ENCODE results near the gene DNAJC11.
"Not testable (repeated sequence)": the region's sequence is repeated elsewhere in the genome, so short reads cannot be mapped to it uniquely, and the experiment has no call there.

The DNAJC11 gene

DNA sequence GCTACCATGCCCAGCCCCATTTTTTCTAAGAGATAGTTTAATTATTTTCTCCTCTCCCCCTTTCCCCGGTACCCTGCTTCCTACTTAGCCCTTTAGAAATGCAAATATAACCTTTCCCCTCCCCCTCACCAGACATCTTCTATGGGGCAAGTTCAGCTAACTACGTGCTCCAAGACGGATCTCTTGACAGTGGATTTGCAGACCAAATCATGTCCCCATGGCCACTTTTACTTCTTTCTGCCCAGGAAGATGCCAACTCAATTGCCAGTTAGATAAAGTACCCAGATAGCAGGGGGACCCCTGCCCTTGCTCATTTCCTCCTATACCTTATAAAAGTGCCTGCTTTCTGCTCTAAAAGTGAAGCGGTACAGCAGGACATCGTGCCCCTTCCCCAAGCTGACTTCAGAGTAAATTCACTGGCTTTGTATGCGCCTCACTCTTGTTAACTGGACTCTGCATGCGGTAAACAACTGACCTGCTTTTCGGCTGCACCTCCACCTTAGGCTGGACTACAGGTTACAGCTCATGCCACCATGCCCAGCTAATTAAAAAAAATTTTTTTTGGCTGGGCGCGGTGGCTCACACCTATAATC is 7.4 kb downstream of the DNAJC11 start:
- no peak for DNase-seq

DNA sequence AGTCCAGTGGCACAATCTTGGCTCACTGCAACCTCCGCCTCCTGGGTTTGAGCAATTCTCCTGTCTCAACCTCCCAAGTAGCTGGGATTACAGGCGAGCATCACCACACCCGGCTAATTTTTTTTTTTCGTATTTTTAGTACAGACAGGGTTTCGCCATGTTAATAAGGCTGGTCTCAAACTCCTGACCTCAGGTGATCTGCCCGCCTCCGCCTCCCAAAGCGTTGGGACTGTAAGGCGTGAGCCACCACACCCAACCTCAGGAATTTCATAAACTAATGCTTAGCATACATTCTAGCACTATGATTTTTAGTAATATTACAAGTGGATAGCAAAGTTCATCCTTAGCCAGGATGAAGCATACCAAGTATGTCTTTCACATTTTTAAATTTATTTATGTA is 8.7 kb downstream of the DNAJC11 start:
- DNase-seq: no peak

DNA sequence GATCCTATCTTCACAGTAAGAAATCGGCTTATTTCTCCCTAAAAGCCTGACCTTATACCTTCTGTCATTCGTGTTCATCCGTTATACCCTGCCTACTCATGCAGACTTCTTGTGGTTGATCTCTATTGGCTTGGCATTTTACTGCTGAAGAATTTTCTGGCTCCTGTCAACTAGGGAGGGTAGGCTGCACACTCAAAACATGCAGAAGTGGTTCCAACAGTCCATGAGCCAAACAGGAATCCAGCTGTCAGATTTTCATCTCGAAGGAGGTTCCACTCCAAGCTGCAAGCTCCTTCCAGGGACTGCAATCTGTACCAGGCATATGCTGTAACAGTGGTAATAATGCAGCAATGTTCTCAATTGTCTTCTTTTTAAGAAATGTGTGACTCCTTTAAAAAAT is 10.1 kb downstream of the DNAJC11 start:
- DNase-seq: no peak

DNA sequence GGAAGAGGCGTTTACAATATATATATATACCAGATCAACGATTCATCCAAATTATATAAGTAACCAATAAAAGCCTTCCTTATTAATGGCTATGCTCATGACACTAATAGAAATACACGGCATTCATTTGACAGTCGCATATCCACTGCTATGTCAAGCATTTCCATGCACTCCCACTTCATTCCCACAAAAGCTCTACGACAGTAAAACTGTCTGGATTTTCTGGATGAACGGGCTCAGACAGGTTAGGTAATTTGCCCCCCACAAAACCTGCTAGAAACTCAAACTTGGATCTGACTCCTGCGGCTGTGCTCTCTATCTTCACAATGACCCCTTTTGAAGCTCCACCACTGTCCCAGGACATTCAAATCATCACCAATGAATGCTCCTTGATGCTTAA is 11.4 kb downstream of the DNAJC11 start:
- DNase-seq: no peak

DNA sequence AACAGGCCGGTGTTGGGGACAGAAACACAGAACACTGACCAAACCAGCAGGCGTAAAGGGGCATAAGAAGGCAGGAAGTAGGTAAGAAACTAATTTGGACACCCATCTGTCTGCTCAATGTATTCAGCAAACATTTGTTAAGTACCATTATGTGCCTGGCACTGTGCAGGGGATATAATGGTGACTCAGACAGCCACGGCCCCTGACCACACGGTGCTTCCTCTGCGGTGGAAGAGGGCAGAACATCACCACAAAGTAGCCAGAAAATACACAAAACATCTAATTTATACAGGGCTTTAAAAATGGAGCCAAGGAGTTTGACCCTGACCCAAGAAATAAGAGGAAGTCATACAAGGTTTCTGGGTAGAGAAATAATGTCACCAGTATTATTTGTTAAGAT is 12.9 kb downstream of the DNAJC11 start:
- DNase-seq: no peak

DNA sequence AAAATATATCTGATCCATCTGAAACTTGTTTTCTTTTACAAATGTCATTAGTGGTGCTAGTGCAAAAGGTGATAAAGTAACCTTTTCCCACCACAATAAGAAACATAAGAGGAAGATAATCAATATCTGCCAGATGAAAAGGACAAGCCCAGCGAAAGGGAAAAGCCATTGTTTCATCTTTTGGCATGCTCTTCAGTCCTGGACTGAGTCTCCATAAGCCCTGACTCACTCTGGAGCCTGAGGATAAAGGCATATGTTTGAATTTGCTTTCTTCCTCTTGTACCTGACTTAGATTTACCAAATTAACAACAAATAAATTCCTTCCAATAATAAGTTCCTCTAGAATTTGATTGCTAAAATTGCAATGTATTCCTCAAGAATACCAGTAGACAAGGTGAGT is 13.6 kb downstream of the DNAJC11 start:
- DNase-seq: no peak

DNA sequence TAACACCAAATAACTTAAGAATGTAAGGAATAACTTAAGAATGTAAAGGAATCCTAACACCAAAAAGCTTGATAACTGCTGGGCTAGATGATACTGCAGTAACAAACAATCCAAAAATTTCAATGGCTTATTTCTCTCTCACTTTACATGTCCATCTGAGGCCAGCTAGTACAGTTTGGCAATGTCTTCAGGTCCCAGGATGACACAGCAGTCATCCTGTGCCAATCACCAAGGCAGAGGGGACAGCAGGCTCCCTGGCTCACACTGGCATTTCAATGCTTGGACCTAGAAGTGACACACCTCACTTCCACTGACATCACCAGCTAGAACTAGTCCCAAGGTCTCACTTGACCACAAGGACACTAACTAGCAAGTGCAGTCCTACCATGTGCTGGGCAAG is 15.3 kb downstream of the DNAJC11 start:
- DNase-seq: no peak

DNA sequence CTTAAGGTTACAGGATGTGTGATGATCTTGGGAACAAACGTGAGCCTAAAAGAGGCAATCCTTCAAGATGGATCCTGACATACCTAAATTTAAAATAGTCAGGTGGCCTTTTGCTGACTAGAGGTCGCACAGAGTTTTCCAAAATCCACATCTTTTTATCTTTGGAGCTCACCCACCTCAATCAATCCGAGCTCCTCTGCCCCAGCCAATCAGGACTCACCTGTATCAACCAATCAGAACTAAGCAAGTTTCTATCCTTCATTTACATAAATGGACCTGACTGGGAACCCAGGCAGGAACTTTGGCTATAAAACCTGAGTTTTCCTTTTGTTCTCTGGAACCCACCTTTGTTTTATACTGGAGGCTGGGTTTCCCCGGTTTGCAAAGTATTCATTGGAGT is 16.2 kb downstream of the DNAJC11 start:
- DNase-seq: no peak

DNA sequence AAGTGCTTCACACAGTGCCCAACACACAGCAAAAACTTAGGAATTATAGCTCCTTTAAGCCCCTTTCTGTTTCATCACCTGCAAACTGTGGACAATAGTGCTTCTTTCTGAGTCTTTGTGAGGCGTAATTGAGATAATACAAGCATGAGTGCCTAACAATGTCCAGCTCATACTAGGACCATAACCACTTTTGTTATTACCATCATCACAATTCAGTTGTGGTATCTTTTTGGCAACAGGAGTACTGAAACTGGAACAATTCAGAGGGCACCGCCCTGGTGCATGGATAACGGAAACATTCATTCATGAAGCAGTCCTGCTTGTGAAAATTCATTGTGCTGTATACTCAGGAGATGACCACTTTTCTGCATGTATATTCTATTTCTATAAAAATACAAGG is 18.2 kb downstream of the DNAJC11 start:
- no peak for DNase-seq

DNA sequence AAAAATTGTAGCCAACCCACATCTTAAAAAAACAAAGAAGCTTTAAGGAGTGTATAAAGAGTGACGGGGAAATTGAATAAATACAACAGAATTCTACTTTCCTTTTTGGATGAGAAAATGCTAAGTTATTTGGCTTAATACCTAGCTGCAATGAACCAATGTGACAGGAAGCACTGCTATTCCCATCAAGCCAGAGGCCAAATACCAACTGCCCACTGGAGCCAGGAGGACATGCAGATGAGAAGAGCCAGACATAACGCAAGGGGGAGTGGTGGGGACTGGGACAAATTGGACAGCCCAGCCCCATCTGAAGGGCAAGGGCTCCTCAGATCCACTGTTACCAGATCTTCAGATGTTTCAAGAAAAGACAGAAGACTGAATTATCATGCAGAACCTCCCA is 25.7 kb downstream of the DNAJC11 start:
- DNase-seq: no peak

DNA sequence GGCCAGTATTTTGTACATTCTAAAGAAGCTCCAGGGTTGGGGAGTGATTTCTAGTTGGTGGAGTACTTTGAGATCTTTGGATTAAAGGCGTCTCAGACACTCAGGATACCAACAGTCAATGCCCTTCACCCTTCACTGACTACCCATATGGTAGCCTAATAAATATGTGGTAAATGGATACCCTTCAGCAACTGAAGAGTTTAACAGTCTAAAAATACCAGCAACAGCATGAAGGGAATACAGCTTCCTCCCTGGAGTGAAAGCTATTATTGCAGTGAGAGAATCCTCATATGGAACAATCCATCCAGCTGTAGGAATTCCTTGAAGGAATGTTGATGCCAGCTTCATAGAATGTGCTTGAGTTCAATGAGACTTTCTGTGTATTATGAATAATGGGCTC is 26.8 kb downstream of the DNAJC11 start:
- no peak for DNase-seq

DNA sequence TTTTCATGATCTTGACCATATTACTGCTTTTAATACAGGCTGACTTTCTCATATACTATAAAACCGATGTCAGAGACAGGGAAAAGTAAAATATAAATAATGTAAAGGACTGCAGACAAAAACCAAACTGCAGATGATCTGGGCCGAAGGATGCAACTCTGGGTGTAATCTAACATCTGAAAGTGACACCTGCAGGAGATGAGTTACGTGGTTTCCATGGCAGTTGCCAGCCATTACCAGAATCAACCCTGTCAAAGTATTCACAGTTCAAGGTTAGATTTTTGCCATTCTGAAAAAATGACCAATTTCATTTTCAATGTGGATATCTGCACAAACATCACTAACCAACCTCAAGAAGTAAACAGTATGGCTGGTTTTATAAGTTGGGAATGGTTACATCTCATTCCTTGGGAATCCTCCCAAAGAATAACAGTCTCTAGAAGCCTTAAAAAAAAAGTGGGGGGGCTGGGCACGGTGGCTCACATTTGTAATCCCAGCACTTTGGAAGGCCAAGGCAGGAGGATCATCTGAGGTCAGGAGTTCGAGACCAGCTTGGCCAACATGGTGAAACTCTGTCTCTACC is 27.7 kb downstream of the DNAJC11 start:
- DNase-seq: no peak

DNA sequence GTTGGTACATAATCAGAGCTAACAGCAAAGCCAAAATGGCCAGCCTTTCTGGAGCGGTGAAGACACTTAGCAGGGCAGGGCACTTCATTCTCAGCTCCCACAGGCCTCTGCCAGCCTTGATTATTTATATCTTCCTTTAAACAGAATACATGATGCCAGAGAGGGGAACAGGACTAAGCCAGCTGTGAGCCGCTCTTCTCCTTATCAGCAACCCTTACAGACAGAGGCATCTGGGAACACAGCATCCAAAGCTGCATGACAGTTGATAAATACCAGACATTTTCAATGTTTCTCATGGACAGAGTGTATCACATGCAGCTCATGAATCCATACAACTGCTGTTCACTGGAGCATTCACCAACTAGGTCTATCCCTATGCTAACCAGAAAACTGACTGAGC is 29.1 kb downstream of the DNAJC11 start:
- no peak for DNase-seq

DNA sequence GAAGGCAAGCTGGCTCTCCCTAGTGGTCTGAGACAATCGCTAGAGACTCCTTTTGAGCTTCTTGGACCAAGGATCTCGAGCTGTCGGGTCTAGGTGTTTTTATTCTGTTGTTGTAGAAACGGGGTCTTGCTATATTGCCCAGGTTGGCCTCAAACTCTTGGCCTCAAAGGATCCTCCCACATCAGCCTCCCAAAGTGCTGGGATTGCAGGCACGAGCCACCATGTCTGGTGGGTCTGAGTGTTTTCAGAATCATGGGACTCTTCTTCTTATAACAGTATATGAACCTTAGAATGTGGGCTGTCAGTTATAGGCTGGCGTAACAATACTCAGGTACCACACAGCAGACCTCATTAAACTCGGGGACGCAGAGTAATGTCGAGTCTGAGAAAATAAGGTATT is 33.1 kb downstream of the DNAJC11 start:
- DNase-seq: no peak

DNA sequence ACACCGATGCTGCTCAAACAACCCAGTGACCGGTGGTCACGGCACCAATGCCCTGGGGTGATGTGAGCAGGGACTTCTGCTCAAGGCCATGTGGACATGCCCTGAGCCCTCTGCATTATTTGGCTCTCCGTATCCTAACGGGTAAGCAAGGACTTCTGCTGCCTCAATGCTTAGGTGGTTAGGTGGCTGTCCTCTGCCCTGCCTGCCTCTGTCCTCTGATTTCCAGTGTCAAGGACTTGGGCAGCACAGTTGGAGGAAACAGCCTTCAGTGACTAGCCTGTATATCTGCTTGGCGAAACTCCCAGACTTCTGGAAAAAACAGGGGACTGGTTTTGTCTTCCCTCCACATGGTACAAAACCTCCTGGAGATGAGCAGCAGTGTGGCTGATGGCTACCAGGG is 34.5 kb downstream of the DNAJC11 start:
- no peak for DNase-seq

DNA sequence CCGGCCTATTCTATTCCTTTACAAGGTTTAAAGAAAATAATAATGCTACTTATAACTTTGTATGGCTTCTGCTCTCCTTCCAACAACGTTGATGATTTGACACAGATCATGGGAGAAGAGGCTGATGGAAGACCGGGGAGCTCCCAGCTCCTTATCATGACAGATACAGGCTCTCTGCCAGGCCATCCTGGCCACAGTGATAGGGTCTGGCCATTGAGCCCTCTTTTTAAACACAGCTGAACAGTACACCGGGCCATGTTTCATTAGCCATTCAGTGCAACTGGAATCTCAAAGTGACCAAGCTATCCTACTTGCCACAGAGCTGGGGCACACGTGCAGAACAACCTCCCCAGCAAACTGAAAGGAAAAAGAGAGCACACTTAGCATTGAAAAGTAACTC is 34.9 kb downstream of the DNAJC11 start:
- no peak for DNase-seq

DNA sequence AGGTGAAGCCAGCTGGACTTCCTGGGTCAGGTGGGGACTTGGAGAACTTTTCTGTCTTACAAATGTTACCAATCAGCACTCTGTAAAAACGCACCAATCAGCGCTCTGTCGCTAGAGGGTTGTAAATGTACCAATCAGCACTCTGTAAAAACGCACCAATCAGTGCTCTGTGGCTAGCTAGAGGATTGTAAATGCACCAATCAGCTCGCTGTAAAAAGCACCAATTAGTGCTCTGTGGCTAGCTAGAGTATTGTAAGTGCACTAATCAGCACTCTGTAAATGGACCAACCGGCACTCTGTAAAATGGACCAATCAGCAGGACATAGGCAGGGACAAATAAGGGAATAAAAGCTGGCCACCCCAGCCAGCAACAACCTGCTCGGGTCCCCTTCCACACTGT is 39.1 kb downstream of the DNAJC11 start:
- DNase-seq: not testable (repeated sequence)

DNA sequence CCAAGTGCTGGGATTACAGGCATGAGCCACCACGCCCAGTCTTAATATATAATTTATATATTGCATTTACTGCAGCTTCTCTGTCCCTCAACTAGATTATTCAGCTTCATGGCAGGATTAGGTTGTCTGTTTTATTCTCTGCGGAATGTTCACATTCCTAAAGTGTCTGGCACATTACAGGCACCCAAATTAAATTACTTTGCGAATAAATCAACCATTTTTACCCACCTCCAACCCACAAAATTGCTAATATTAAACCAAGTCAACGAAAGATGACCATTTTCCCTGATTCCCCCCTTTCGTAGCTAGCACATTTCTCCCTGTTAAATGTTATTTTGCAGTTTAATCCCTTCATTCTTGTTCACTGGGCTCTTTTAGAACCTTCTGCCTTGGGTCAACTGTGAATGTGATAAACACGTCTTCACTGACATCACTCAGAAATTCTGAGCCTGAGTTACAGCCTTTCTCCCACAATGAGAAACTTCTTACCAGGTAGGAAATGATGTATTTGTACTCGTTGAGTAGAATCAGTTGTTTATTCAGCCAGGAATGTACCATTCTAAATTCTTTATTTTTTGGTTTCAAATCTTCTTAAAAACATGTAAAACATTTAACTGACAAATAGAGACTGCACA is 41.1 kb downstream of the DNAJC11 start:
- DNase-seq: no peak

DNA sequence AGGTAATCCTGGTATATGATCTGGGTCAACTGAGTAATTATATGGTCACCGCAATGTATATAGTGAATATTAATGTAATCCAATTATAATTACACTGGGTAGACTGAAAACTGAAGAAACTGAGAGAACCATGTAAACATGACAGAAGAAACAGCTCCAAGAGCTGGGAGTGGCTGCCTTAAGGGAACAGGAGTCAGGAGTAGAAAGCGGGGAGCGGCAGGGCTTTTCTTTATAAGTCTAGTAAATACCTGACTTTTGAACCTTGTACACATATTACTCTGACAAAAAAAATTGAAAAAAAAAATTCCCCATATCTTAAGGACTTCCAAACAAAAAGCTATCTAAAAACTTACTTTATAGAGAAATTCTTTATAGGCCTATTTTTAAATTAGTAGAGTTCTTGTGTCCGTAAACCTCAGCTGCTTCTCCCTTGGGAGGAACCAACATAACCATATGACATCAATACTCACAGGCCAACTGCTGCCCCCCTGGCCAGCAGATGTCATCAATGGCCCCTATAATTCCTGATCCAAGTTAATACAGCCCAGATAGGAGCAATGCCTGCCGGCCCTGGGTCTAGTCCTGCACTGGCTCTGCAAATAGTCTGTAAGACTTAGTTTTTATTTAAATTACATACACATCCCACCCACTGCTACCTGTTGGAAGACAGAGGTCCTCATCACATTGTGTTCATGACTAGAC is 43.1 kb downstream of the DNAJC11 start:
- no peak for DNase-seq

DNA sequence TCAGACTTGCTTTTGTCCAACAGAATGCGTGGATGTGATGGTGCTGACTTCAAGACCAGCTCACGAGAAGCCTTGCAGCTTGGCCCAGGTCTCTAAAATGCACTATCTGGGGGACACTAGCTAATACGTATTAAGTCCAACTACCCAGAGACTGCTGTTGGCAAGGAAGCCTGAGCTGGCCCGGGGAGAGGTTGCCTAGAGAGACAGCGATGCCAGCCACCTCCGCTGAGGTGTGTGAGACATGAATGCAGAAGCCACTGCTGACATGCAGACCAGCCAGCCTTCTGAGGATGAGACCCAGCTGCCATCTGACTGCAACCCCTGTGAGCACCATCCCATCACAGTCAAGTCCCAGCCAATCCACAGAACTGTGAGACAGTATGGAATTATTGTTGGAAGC is 44.5 kb downstream of the DNAJC11 start:
- no peak for DNase-seq

DNA sequence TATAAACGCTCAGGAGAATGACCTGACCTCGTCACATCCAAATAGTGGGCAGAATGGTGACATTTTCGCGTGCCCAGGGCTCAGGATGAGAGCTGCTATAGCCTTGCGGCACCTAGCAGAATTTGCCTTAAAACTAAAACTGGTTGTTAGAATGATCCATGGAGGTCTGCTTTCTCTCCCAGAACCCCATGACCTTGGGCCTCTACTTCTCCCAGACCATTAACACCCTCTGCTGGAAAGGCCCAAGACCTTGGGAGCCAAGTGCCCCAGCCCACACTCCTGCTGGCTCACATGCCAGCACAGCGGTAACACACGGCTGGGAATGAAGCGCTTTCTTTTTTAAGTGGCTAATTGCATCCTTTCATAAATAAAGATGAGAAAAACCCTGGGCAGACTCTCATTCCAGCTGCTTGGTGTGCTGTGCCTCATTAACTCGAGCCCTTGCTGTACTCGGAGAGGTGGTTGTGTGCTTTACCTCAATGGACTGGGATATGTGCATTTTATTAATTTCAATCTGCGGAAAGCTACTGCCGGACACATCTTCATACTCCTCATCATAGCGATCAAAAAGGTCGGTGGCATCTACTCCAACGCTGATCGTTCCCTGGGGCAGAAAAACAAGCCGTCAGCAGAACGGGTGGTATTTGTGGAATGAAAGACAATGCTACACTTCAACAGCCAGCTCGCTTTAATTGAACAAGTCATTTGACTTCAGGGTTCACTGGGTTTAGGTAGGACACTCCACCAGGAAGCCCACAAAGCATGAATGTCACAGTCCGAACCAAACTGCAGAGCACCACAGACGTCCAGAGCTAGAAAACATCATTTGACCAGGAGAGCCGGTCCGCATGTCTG is 48.0 kb downstream of the DNAJC11 start:
- DNase-seq: no peak

DNA sequence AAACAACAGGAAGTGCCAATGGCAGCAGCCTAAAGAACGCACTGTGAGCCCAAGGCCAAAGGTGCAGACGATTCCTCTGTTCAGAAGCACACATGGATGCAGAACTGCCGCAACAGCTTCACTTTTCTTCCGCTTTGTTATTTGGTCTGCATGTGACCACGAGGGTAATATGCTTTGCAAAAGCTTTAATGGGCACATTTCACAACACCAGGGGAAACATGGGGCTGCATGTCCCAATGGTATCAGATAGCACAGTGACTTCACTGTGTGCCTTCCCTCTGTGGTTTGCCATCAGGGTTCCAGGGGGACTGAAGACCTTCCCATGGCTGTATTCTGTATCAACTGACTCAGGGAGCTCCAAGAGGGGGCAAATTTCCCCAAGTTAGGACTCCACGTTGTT is 48.6 kb downstream of the DNAJC11 start:
- no peak for DNase-seq

DNA sequence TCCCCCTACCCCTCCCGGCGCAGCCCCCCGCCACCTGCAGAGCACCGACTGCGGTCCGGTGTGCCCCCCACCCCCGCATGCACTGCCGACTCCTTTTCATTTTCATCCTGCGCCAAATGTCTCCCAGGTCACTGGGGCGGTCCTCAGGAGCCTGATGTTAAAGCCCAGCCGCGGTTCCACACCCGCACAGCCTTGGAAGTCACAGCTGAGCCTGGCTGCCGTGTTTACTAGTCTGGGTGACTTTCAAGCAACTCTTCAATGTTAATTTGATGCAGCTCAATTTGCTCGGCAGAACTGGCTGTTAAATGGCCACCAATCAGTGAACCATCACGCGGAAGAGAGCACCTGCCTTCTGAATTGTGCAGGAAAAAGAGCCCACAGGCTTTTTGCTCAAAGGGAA is 49.7 kb downstream of the DNAJC11 start:
- DNase-seq: no peak
